HG03571 (cell line): ENCODE data around the gene GNAQ.
"Not testable (repeated sequence)": the region's sequence is repeated elsewhere in the genome, so short reads cannot be mapped to it uniquely, and the experiment has no call there.

Experiments
- ATAC-seq: cut with Tn5 transposase; IDR thresholded peaks from one replicate; pipeline ENCODE4 v1.9.1; 2021; ENCODE audit not compliant: unreplicated experiment

GNAQ gene

GRCh38 chr9:78031444-78031892 lies at the start of gene GNAQ:
Gene GNAQ (minus strand): TSS chr9:78031811. CDS start chr9:78031235, 576 bp downstream.
- no peak for ATAC-seq

GRCh38 chr9:78074385-78075291 lies 43.0 kb upstream of the GNAQ start:
- no peak for ATAC-seq

- ATAC-seq: no peak
These were observed 42.1 kb upstream of the GNAQ start for GRCh38 chr9:78073722-78074121.

GRCh38 chr9:78072586-78073199 lies 41.1 kb upstream of the GNAQ start:
- no peak for ATAC-seq

GRCh38 chr9:78070521-78070920 lies 38.9 kb upstream of the GNAQ start:
- no peak for ATAC-seq

- ATAC-seq: no peak
These were observed 32.5 kb upstream of the GNAQ start for GRCh38 chr9:78064075-78064474.

- ATAC-seq: no peak
These were observed 31.1 kb upstream of the GNAQ start for GRCh38 chr9:78062710-78063109.

- not testable (repeated sequence) for ATAC-seq
These were observed 22.6 kb upstream of the GNAQ start for GRCh38 chr9:78054218-78054617.

GRCh38 chr9:78053627-78054026 lies 22.0 kb upstream of the GNAQ start:
- no peak for ATAC-seq

GRCh38 chr9:78050421-78050820 lies 18.8 kb upstream of the GNAQ start:
- no peak for ATAC-seq

- ATAC-seq: no peak
These were observed 17.9 kb upstream of the GNAQ start for GRCh38 chr9:78049484-78049883.

- ATAC-seq: no peak
These were observed 15.5 kb upstream of the GNAQ start for GRCh38 chr9:78047106-78047505.

GRCh38 chr9:78046112-78046511 lies 14.5 kb upstream of the GNAQ start:
- no peak for ATAC-seq

GRCh38 chr9:78044886-78045285 lies 13.3 kb upstream of the GNAQ start:
- no peak for ATAC-seq

GRCh38 chr9:78044189-78044588 lies 12.6 kb upstream of the GNAQ start:
- no peak for ATAC-seq

- no peak for ATAC-seq
These were observed 10.4 kb upstream of the GNAQ start for GRCh38 chr9:78041971-78042370.

- no peak for ATAC-seq
These were observed 9.1 kb upstream of the GNAQ start for GRCh38 chr9:78040726-78041125.

GRCh38 chr9:78038620-78039300 lies 7.1 kb upstream of the GNAQ start:
- ATAC-seq: no peak

- no peak for ATAC-seq
These were observed 3.9 kb upstream of the GNAQ start for GRCh38 chr9:78035383-78035993.

GRCh38 chr9:78033870-78034269 lies 2.3 kb upstream of the GNAQ start:
- no peak for ATAC-seq

- no peak for ATAC-seq
These were observed 1.3 kb upstream of the GNAQ start for GRCh38 chr9:78032730-78033457.
